Tibial nerve (tissue), 4 donors: Measurements from ENCODE around the gene ABCC4. TPM values are rescaled to one million over a fixed set of nuclear protein-coding genes. Genes with fewer than 3 reads are reported as not detected.

Experiments used
- DNase-seq, 2 donors: peaks; one replicate each; pipeline ENCODE4 v3.0.0-alpha.2; 2019; ENCODE audit warnings: low spot score in 2 of 2
- H3K27ac ChIP-seq, 4 donors: fragments of 200-600 bp; sonication (generic) in 3 of 4; one replicate each; pipeline ENCODE4 v1.5.1; 2017 to 2019; ENCODE audit warnings: mild to moderate bottlenecking in 1 of 4
- H3K27me3 ChIP-seq, 2 donors: fragments of 200-600 bp; sonication (generic) in 1 of 2; one replicate each; pipeline versions ENCODE4 v1.5.1 to v1.6.0; 2017 to 2019
- H3K36me3 ChIP-seq, 3 donors: fragments of 200-600 bp; sonication (generic); one replicate each; pipeline ENCODE4 v1.5.1; 2018 to 2019
- H3K4me1 ChIP-seq, 4 donors: fragments of 200-600 bp; sonication (generic) in 3 of 4; one replicate each; pipeline ENCODE4 v1.5.1; 2017 to 2019
- H3K4me3 ChIP-seq, 4 donors: fragments of 200-600 bp; sonication (generic) in 3 of 4; one replicate each; pipeline ENCODE4 v1.5.1; 2017 to 2019; ENCODE audit warnings: mild to moderate bottlenecking in 1 of 4, moderate library complexity in 1 of 4
- H3K9me3 ChIP-seq, 4 donors: fragments of 200-600 bp; sonication (generic) in 3 of 4; one replicate each; pipeline ENCODE4 v1.5.1; 2017 to 2019
- EP300 ChIP-seq, 2 donors: sonication (generic); formaldehyde crosslinking; IDR thresholded peaks; one replicate each; pipeline ENCODE4 v1.6.1; 2017; ENCODE audit warnings: antibody characterized with exemption in 2 of 2, mild to moderate bottlenecking in 1 of 2
- POLR2A ChIP-seq, 2 donors: fragments of 450-650 bp; IDR thresholded peaks; one replicate each; pipeline ENCODE4 v1.6.1; 2017; ENCODE audit warnings: antibody characterized with exemption in 2 of 2, mild to moderate bottlenecking in 2 of 2, moderate library complexity in 2 of 2
- WGBS, 2 donors: methylation state at CpG; one replicate each; pipeline ENCODE4 v1.1.5; 2018; 5-methylcytosine and 5-hydroxymethylcytosine counted together
- total RNA-seq, 4 donors: library from RNA; depleted of rRNA; stranded (reverse); fragments of >200 nt; gene quantifications; one replicate each; pipeline ENCODE4 v1.1.0, GENCODE V29; 2016
- TF ChIP-seq, protein P1 (sequence below), 5 experiments: fragments of 200-600 bp in 3 of 5; fragments of 450-650 bp in 2 of 5; sonication (generic) in 3 of 5; IDR thresholded peaks; one replicate each; pipeline ENCODE4 v1.5.1; 2016 to 2019; ENCODE audit warnings: antibody characterized with exemption in 5 of 5, mild to moderate bottlenecking in 3 of 5, moderate library complexity in 2 of 5

Gene ABCC4
- total RNA-seq, 4 donors from 2014 or later: 5.7 to 20.1 (median 9.3) TPM

DNA sequence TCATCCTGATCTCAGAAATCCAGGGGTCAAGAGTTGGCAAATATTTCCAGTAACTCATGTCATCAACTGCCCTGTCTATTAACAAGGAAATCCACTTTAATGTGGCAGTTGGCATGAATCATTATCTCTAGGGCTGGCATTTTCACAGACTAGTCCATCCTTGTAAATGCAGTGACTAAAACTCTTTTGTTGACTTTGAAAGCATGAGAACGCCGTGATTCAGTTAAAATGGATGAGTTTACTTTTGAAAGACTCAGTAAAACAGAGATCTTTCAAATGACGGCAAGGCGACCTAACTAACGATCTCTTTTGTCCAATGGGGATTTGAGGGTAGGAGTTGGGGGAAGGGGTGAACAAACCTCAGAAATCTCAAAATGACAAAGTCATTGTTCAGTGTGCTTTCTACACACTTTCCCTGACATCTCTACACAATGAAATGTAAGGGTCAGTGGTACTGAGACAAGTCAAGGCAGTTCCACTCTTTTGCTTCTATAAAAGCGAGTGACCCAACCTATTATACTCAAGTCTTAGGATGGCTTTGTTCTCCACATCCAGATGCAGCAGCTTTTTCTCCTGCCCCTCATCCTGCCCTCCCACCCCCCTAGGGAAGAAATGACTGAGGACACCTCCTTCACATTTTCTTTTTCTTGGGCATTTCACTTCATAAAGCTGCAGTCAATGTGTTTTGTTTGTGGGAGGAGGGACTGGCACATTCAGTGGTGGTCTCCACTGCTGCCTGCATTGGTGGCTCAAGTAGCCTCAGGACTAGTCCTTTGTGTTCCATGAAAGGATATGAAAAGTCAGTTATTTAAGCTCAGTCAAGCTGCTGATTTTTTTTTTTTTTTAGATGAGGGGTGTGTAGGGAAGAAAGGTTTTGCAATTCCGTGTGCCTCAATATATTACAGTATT, 200.5 kb downstream of the ABCC4 start:
- Histone ChIP-seq H3K4me3 (no peak overlapping the region), H3K27ac (no peak overlapping the region), H3K27me3 (no peaks in the 10 kb centered on the region), H3K9me3 (peaks cover 0 to 11% (median 0%) of the 10 kb centered on the region in 4 donors), H3K36me3 (no peaks in the 10 kb centered on the region), H3K4me1 (no peaks in the 10 kb centered on the region)
- TF ChIP-seq POLR2A (IDR thresholded peaks at IDR 0.05): no peak
- TF ChIP-seq EP300 (IDR thresholded peaks at IDR 0.05): no peak
- TF ChIP-seq, protein P1, sequence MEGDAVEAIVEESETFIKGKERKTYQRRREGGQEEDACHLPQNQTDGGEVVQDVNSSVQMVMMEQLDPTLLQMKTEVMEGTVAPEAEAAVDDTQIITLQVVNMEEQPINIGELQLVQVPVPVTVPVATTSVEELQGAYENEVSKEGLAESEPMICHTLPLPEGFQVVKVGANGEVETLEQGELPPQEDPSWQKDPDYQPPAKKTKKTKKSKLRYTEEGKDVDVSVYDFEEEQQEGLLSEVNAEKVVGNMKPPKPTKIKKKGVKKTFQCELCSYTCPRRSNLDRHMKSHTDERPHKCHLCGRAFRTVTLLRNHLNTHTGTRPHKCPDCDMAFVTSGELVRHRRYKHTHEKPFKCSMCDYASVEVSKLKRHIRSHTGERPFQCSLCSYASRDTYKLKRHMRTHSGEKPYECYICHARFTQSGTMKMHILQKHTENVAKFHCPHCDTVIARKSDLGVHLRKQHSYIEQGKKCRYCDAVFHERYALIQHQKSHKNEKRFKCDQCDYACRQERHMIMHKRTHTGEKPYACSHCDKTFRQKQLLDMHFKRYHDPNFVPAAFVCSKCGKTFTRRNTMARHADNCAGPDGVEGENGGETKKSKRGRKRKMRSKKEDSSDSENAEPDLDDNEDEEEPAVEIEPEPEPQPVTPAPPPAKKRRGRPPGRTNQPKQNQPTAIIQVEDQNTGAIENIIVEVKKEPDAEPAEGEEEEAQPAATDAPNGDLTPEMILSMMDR (IDR thresholded peaks at IDR 0.05): no peak
- no peak for DNase-seq
- 50 to 58% methylated on average over 7 of the region's 7 CpGs for WGBS, 2 donors

DNA sequence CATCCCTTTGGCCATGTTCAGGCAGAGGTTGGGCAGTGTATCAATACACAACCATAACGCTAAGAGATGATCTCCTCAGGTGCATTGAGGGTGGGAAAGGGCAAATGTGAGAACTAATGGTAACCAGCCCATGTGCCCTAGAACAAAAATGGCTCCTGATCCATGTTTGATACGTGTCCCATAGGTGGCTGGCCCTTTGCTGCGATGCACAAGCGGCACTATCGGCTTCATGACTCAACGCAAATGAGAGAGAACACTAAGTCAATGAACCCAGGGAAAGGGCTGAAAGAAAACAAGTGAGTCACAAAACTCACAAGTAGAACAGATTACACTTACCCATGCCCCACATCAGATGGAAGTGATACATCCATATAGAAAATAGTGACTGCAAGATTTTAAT, 201.7 kb downstream of the ABCC4 start:
- H3K36me3 ChIP-seq: no peaks in the 10 kb centered on the region
- no peaks in the 10 kb centered on the region for H3K27me3 ChIP-seq
- no peak for DNase-seq
- H3K4me1 ChIP-seq: no peaks in the 10 kb centered on the region
- TF ChIP-seq POLR2A (IDR thresholded peaks at IDR 0.05) (no peak), EP300 (IDR thresholded peaks at IDR 0.05) (no peak)
- TF ChIP-seq, protein P1 (IDR thresholded peaks at IDR 0.05): no peak
- no peak overlapping the region for H3K27ac ChIP-seq
- WGBS, 2 donors: 95% methylated on average over 6 of the region's 6 CpGs
- peaks cover 0 to 11% (median 0%) of the 10 kb centered on the region in 4 donors for H3K9me3 ChIP-seq
- H3K4me3 ChIP-seq: no peak overlapping the region

DNA sequence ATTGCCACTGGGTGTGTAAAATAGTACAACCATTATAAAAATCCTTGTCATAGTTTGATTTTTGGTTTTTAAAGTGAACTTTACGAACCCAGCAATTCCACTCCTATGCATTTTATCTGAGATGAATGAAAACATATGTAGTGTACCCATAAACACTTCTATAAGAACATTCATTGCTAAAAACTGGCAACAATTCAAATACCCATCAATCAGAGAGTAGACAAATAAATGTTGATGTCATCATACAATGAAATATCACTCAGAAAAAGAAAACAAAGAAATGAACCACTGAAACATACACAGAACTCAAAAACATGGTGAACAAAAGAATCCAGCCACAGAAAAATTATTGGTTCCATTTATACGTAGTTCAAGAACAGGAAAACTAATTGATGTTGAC, 202.3 kb downstream of the ABCC4 start:
- Histone ChIP-seq H3K9me3 (peaks cover 0 to 11% (median 0%) of the 10 kb centered on the region in 4 donors), H3K36me3 (no peaks in the 10 kb centered on the region), H3K4me1 (no peaks in the 10 kb centered on the region), H3K4me3 (no peak overlapping the region), H3K27ac (no peak overlapping the region), H3K27me3 (no peaks in the 10 kb centered on the region)
- 74 to 84% methylated on average over 2 of the region's 2 CpGs for WGBS, 2 donors
- no peak for DNase-seq
- TF ChIP-seq, protein P1 (IDR thresholded peaks at IDR 0.05): no peak
- TF ChIP-seq EP300 (IDR thresholded peaks at IDR 0.05) (no peak), POLR2A (IDR thresholded peaks at IDR 0.05) (no peak)

DNA sequence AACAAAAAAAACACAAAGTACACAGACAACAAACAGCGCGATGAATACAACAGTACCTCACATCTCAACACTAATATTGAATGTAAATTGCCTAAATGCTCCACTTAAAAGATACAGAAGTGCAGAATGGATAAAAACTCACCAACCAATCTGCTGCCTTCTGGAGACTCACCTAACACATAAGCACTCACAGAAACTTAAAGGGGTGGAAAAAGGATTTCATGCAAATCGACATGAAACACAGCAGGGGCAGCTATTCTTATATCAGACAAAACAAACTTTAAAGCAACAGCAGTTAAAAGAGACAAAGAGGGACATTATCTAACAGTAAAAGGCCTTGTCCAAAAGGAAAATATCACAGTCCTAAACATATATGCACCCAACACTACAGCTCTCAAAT, 209.5 kb downstream of the ABCC4 start:
- no peak overlapping the region for H3K4me3 ChIP-seq
- DNase-seq: no peak
- WGBS, 2 donors: 62 to 84% methylated on average over 3 of the region's 3 CpGs
- H3K4me1 ChIP-seq: no peaks in the 10 kb centered on the region
- TF ChIP-seq, protein P1 (IDR thresholded peaks at IDR 0.05): no peak
- TF ChIP-seq POLR2A (IDR thresholded peaks at IDR 0.05): no peak
- TF ChIP-seq EP300 (IDR thresholded peaks at IDR 0.05): no peak
- H3K36me3 ChIP-seq: no peaks in the 10 kb centered on the region
- no peaks in the 10 kb centered on the region for H3K27me3 ChIP-seq
- H3K9me3 ChIP-seq: peaks cover 0 to 4% (median 0%) of the 10 kb centered on the region in 4 donors
- no peak overlapping the region for H3K27ac ChIP-seq

DNA sequence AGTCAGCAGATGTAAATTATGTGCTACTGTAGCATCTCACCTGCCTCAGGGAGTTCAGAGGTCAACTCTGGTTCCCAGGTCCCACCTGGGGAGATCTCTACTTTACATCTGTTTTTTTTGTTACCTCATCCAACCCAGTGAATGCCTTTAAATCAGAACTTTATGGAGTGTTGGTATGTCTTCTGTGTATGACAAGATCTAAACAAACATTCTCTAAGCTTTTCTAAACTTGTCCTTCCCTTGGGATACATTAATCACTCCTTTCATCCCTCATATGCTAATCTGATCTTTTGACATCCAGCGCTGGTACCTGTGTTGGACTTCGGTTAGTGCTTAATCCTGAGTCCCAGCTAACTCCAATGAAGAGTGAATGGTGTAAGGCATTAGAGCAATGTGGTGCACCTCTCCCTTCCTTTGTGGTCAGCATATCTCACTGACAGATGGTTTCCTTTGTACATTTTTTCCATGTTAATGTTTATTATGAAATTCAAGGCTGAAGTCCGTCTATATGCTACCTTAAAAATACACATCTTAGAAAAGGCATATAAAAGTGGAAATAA, 213.4 kb downstream of the ABCC4 start:
- WGBS, 2 donors: 69 to 83% methylated on average over 3 of the region's 3 CpGs
- H3K27ac ChIP-seq: no peak overlapping the region
- no peak for DNase-seq
- no peaks in the 10 kb centered on the region for H3K27me3 ChIP-seq
- no peak overlapping the region for H3K4me3 ChIP-seq
- no peaks in the 10 kb centered on the region for H3K4me1 ChIP-seq
- H3K9me3 ChIP-seq: no peaks in the 10 kb centered on the region
- H3K36me3 ChIP-seq: no peaks in the 10 kb centered on the region
- no peak for TF ChIP-seq POLR2A (IDR thresholded peaks at IDR 0.05)
- TF ChIP-seq EP300 (IDR thresholded peaks at IDR 0.05): no peak
- TF ChIP-seq, protein P1 (IDR thresholded peaks at IDR 0.05): no peak
